HEK293 (cell line): ENCODE results near the gene CRYBB2.

Source experiments
- CTCF ChIA-PET: fragments of 350-600 bp; formaldehyde crosslinking; extraction: SDS; loops from one replicate; lab custom pipeline; 2021; ENCODE audit warnings: antibody characterized with exemption; lab: Yijun Ruan, JAX
- POLR2A ChIA-PET: fragments of 300-600 bp; formaldehyde crosslinking; extraction: SDS; loops from one replicate; lab custom pipeline; 2020; ENCODE audit warnings: antibody characterized with exemption, inconsistent platforms; lab: Yijun Ruan, JAX
- H3K27ac ChIP-seq: fragments of 200-500 bp; sonication (Bioruptor generic); 2 replicates; pipeline ENCODE4 v1.5.1; 2014; ENCODE audit warnings: low read depth, low read length, control low read depth, inconsistent platforms; ENCODE audit errors: extremely low read depth
- H3K36me3 ChIP-seq, 2 experiments: fragments of 200-500 bp in 1 of 2; sonication (Bioruptor generic) in 1 of 2; 1 replicate in 1 of 2; 2 replicates in 1 of 2; pipeline ENCODE4 v1.5.1; 2014 to 2017; ENCODE audit warnings: inconsistent platforms in 2 of 2, low read length in 2 of 2; ENCODE audit not compliant: control insufficient read depth in 2 of 2, insufficient read depth in 1 of 2
- H3K4me1 ChIP-seq: fragments of 200-500 bp; sonication (Bioruptor generic); 2 replicates; pipeline ENCODE4 v1.5.1; 2014; ENCODE audit warnings: mild to moderate bottlenecking, low read length, inconsistent platforms; ENCODE audit not compliant: control insufficient read depth, insufficient read depth
- H3K4me3 ChIP-seq: 2 replicates; pipeline ENCODE4 v1.5.1; 2011; ENCODE audit warnings: low read depth, mild to moderate bottlenecking, control low read depth, low read length, moderate library complexity
- H3K9me3 ChIP-seq: fragments of 200-500 bp; sonication (Bioruptor generic); 2 replicates; pipeline ENCODE4 v1.5.1; 2014; ENCODE audit warnings: low read depth, low read length, inconsistent platforms; ENCODE audit not compliant: control insufficient read depth, insufficient read depth
- CTCF ChIP-seq: fragments of 450-650 bp; formaldehyde crosslinking; IDR thresholded peaks from 2 replicates; pipeline ENCODE4 v1.5.1; 2016; ENCODE audit warnings: missing biosample characterization, missing genetic modification characterization
- EGR2 ChIP-seq: fragments of 450-650 bp; formaldehyde crosslinking; IDR thresholded peaks from 2 replicates; pipeline ENCODE4 v1.5.1; 2016; ENCODE audit warnings: low read depth, missing biosample characterization, missing genetic modification characterization
- KLF16 ChIP-seq: fragments of 450-650 bp; formaldehyde crosslinking; IDR thresholded peaks from 2 replicates; pipeline ENCODE4 v1.5.1; 2017; ENCODE audit warnings: missing biosample characterization, missing genetic modification characterization
- KLF9 ChIP-seq: fragments of 450-650 bp; formaldehyde crosslinking; IDR thresholded peaks from 2 replicates; pipeline ENCODE4 v1.5.1; 2016; ENCODE audit warnings: missing biosample characterization, missing genetic modification characterization, low read depth
- REPIN1 ChIP-seq: fragments of 450-650 bp; formaldehyde crosslinking; IDR thresholded peaks from 2 replicates; pipeline ENCODE4 v1.5.1; 2017; ENCODE audit warnings: missing biosample characterization, missing genetic modification characterization, low read depth
- SP7 ChIP-seq: fragments of 450-650 bp; formaldehyde crosslinking; IDR thresholded peaks from 2 replicates; pipeline ENCODE4 v1.5.1; 2016; ENCODE audit warnings: missing biosample characterization, missing genetic modification characterization
- ZBTB49 ChIP-seq: fragments of 450-650 bp; formaldehyde crosslinking; IDR thresholded peaks from 2 replicates; pipeline ENCODE4 v1.5.1; 2016; ENCODE audit warnings: missing biosample characterization, missing genetic modification characterization, low read depth
- ZFP37 ChIP-seq: fragments of 450-650 bp; formaldehyde crosslinking; IDR thresholded peaks from 2 replicates; pipeline ENCODE4 v1.5.1; 2016; ENCODE audit warnings: missing biosample characterization, missing genetic modification characterization
- ZNF560 ChIP-seq: fragments of 450-650 bp; formaldehyde crosslinking; IDR thresholded peaks from 2 replicates; pipeline ENCODE4 v1.5.1; 2017; ENCODE audit warnings: missing biosample characterization, missing genetic modification characterization, borderline replicate concordance
- ZNF624 ChIP-seq: fragments of 450-650 bp; formaldehyde crosslinking; IDR thresholded peaks from 2 replicates; pipeline ENCODE4 v1.5.1; 2017; ENCODE audit warnings: missing biosample characterization, missing genetic modification characterization
- ZNF768 ChIP-seq: fragments of 450-650 bp; formaldehyde crosslinking; IDR thresholded peaks from 2 replicates; pipeline ENCODE4 v1.5.1; 2018; ENCODE audit warnings: missing biosample characterization, mild to moderate bottlenecking, missing genetic modification characterization
- ZNF776 ChIP-seq: fragments of 450-650 bp; formaldehyde crosslinking; IDR thresholded peaks from 2 replicates; pipeline ENCODE4 v1.5.0; 2017; ENCODE audit warnings: missing biosample characterization, missing genetic modification characterization, borderline replicate concordance
- ZXDB ChIP-seq: fragments of 450-650 bp; formaldehyde crosslinking; IDR thresholded peaks from 2 replicates; pipeline ENCODE4 v1.5.1; 2016; ENCODE audit warnings: missing biosample characterization, missing genetic modification characterization
- TF ChIP-seq, protein P1 (sequence below): fragments of 450-650 bp; formaldehyde crosslinking; IDR thresholded peaks from 2 replicates; pipeline ENCODE4 v1.5.1; 2016; ENCODE audit warnings: missing biosample characterization, missing genetic modification characterization

CRYBB2 gene

GRCh38 chr22:25174156-25174887 is 45.1 kb upstream of the CRYBB2 start:
- ChIA-PET POLR2A (interaction anchor here (0.6 kb wide), 1 partner anchor 154 kb away, joined by 4 read pairs; no protein-coding TSS in a partner anchor), CTCF (interaction anchor here (1.2 kb wide), 1 partner anchor 28 kb away, joined by 4 read pairs; no protein-coding TSS in a partner anchor)
- Histone ChIP-seq H3K4me1 (no peaks in the 10 kb centered on the region), H3K9me3 (no peaks in the 10 kb centered on the region), H3K4me3 (no peak overlapping the region), H3K27ac (no peak overlapping the region), H3K36me3 (peaks cover 0 to 56% of the 10 kb centered on the region in 2 experiments; a peak in 1 of 3 replicates)
- TF ChIP-seq KLF9 (tag by site-specific recombination): no peak
- peak; percentile 53; the same call in 1 of the 2 replicates for TF ChIP-seq ZNF768 (tag by site-specific recombination)
- no peak for TF ChIP-seq ZNF560 (tag by site-specific recombination)

DNA sequence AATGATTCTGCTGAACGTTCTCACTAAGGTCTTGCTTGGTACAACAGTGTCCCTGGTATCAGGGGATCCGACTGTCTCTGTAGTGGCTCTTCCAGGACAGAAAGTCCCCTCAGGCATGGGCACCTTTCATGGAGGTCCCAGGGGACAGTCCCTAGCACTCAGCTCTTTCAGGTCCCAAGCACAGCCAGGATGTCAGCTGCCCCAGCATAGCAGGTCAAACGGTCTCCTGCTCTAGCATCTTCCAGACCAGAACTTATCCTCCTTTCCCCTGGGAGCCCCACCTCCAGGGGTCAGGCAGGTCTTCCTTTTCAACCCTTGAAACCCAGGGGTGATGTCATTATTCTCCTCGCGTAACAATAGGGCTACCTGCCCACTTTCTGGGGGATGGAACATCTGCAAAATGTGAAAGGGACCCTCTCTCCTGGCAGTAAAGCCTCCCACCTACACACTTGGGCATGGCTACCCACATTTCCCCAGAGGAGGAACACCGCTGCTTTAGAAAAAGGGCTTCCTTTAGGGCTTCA is 44.5 kb upstream of the CRYBB2 start:
- no peak overlapping the region for H3K4me3 ChIP-seq
- peak; percentile 41; the same call in 1 of the 2 replicates for TF ChIP-seq EGR2
- TF ChIP-seq KLF16 (tag by site-specific recombination): no peak
- TF ChIP-seq, all 188 proteins: peak for 1
- CTCF ChIA-PET: no interaction called here
- H3K27ac ChIP-seq: no peak overlapping the region
- H3K36me3 ChIP-seq: peaks cover 0 to 62% of the 10 kb centered on the region in 2 experiments; a peak in 1 of 3 replicates
- POLR2A ChIA-PET: no interaction called here
- H3K9me3 ChIP-seq: no peaks in the 10 kb centered on the region
- H3K4me1 ChIP-seq: no peaks in the 10 kb centered on the region

- CTCF ChIA-PET: interaction anchor here (1.0 to 1.2 kb wide), 3 partner anchors 11 to 95 kb away, joined by 3 read pairs; no protein-coding TSS in a partner anchor
- Histone ChIP-seq H3K9me3 (no peaks in the 10 kb centered on the region), H3K27ac (no peak overlapping the region)
Observed at GRCh38 chr22:25176175-25176574, 43.3 kb upstream of the CRYBB2 start.

More at GRCh38 chr22:25176175-25176574, 43.3 kb upstream of the CRYBB2 start:
- H3K4me1 ChIP-seq: no peaks in the 10 kb centered on the region
- POLR2A ChIA-PET: no interaction called here
- no peak overlapping the region for H3K4me3 ChIP-seq
- peaks cover 0 to 64% of the 10 kb centered on the region in 2 experiments; a peak in 1 of 3 replicates for H3K36me3 ChIP-seq
- no peak for TF ChIP-seq ZXDB (tag by site-specific recombination)
- TF ChIP-seq SP7 (tag by site-specific recombination): no peak
- TF ChIP-seq ZNF624 (tag by site-specific recombination): no peak
- TF ChIP-seq REPIN1 (tag by site-specific recombination): no peak
- TF ChIP-seq ZBTB49 (tag by site-specific recombination): no peak
- TF ChIP-seq CTCF (tag by site-specific recombination): no peak
- TF ChIP-seq, protein P1, sequence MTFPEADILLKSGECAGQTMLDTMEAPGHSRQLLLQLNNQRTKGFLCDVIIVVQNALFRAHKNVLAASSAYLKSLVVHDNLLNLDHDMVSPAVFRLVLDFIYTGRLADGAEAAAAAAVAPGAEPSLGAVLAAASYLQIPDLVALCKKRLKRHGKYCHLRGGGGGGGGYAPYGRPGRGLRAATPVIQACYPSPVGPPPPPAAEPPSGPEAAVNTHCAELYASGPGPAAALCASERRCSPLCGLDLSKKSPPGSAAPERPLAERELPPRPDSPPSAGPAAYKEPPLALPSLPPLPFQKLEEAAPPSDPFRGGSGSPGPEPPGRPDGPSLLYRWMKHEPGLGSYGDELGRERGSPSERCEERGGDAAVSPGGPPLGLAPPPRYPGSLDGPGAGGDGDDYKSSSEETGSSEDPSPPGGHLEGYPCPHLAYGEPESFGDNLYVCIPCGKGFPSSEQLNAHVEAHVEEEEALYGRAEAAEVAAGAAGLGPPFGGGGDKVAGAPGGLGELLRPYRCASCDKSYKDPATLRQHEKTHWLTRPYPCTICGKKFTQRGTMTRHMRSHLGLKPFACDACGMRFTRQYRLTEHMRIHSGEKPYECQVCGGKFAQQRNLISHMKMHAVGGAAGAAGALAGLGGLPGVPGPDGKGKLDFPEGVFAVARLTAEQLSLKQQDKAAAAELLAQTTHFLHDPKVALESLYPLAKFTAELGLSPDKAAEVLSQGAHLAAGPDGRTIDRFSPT (tag by site-specific recombination): no peak
- no peak for TF ChIP-seq ZFP37 (tag by site-specific recombination)
- TF ChIP-seq ZNF776 (tag by site-specific recombination): no peak
- TF ChIP-seq, all 188 proteins: peak for 0
